Thyroid gland (tissue), 4 donors: ENCODE data around the gene WFIKKN2.

Experiments
- CTCF ChIP-seq, 6 experiments: fragments of 200-600 bp in 3 of 6; fragments of 450-650 bp in 3 of 6; sonication (generic) in 3 of 6; IDR thresholded peaks; one replicate each; pipeline ENCODE4 v1.5.1; 2016 to 2019; ENCODE audit warnings: antibody characterized with exemption in 6 of 6, mild to moderate bottlenecking in 2 of 6, inconsistent platforms in 1 of 6, moderate library complexity in 1 of 6
- POLR2A ChIP-seq, 2 donors: fragments of 450-650 bp; IDR thresholded peaks; one replicate each; pipeline ENCODE4 v1.6.1; 2017; ENCODE audit warnings: antibody characterized with exemption in 2 of 2, mild to moderate bottlenecking in 2 of 2, moderate library complexity in 1 of 2

- TF ChIP-seq POLR2A (IDR thresholded peaks at IDR 0.05) (no peak), CTCF (IDR thresholded peaks at IDR 0.05) (no peak)
These were observed 7.9 kb downstream of the WFIKKN2 start for GRCh38 chr17:50843150-50843905.
